Globus pallidus (tissue), 1 donor: Measurements from ENCODE around the gene GAGE13.
"Not testable (repeated sequence)": the region's sequence is repeated elsewhere in the genome, so short reads cannot be mapped to it uniquely, and the experiment has no call there.

Experiments used
- DNase-seq: peaks from one replicate; pipeline ENCODE4 v3.0.0-alpha.2; 2015; ENCODE audit warnings: low spot score

The GAGE13 gene, protein sequence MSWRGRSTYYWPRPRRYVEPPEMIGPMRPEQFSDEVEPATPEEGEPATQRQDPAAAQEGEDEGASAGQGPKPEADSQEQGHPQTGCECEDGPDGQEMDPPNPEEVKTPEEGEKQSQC

DNA sequence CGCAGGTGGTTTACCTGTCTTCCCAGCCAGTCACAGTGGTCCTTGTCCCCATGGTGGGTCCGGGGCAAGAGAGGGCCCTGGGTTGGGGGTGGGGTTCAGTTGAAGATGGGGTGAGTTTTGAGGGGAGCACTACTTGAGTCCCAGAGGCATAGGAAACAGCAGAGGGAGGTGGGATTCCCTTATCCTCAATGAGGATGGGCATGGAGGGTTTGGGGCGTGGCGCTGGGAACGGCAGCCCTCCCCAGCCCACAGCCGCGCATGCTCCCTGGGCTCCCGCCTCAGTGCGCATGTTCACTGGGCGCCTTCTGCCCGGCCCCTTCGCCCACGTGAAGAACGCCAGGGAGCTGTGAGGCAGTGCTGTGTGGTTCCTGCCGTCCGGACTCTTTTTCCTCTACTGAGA is at the start of gene GAGE13:
Gene GAGE13 (plus strand): TSS at position 301 of the 400 bp plus-strand sequence. CDS start 1,156 bp downstream, outside the sequence.
- DNase-seq = not testable (repeated sequence)

DNA sequence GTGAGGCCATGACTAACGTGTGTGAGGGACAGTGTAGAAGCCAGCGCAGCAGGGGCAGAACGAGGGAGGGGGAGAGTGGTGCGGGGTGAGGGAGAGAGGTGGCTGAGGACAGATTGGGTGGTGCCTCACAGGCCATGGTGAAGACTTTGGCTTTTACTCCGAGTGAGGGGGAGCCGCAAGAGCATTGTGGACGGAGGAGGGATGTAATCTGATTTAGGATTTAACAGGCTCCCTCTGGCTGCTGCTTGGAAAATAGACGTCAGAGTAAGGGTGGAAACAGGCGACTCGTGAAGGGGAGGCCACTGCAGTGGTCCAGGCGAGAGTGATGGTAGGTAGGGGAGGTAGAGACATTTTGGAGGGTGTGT is 48.8 kb upstream of the GAGE13 start:
- DNase-seq = no peak

DNA sequence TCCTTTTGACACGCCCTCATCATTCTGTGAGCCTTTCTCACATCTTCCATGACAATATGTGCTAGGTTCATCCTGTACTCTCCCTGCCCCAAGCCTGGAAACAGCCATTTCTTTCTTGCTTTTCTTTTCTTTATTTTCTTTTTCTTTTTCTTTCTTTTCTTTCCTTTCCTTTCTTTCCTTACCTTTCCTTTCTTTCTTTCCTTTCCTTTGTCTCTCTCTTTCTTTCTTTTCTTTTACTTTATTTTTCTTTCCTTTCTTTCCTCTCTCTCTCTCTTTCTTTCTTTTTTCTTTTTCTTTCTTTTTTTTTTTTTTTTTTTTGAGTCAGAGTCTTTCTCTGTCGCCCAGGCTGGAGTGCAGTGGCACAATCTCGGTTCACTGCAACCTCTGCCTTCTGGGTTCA is 47.2 kb upstream of the GAGE13 start:
- DNase-seq = no peak

DNA sequence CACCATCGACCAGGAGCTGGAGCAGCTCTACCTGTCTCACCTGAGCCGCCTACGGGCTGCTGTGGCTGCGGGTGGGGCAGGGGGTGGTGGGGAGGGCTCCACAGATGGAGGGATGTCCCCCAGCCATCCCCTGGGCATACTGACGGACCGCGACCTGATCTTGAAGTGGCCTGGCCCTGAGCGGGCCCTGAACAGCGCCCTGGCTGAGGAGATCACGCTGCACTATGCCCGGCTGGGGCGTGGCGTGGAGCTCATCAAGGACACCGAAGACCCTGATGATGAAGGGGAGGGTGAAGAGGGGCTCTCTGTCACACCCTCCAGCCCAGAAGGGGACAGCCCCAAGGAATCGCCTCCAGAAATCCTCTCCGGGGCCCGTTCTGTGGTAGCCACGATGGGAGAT is 45.2 kb upstream of the GAGE13 start:
- no peak for DNase-seq

DNA sequence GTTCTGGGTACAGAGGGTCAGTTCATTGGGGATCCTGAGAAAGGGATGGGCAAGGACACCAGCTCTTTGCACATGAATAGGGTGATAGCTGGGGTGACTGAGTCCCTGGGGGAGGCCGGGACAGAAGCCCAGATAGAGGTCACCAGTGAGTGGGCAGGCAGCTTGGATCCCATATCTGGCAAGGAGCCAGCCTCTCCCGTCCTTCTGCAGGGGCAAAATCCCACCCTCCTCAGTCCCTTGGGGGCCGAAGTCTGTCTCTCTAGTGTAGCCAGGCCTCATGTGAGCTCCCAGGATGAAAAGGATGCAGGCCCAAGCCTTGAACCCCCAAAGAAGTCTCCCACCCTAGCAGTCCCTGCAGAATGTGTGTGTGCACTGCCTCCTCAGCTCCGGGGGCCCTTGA is 44.8 kb upstream of the GAGE13 start:
- no peak for DNase-seq

DNA sequence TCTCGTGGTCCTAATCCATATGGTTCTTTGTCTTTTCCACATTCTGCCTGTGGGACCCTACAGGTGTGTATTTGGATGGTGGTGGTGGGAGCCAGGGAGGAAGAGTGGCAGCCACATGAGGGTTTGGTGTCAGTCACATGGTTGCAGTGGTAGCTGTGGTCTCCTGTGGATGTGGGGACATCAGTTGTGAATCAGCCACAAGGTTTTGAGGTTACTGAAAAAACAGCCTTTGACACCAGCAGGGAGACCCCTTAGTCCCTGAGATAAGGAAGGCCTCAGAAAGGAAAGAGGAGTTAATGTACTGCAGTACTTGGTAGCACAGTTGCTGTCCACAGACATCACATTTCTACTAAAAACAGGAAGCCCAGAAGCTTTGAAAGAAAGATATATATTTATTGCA is 43.7 kb upstream of the GAGE13 start:
- no peak for DNase-seq

DNA sequence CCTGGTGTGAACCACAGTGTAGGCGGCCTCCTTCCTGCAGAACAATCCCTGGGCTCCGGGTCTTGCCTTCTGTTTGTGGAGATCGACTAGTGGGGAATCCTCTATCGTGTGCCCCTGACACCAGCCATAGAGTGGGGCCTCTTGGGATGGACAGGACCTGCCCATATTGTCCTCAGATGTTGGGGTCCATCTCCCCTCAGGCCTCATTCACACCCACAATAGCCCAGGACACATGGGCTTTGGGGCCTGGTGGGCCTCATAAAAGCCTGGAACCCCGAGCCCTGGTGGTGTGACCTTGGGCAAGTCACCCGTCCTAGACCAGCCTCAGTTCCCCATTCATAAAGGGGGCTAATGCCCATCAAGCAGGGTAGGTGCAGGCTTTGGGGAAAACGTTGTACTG is 41.2 kb upstream of the GAGE13 start:
- no peak for DNase-seq

DNA sequence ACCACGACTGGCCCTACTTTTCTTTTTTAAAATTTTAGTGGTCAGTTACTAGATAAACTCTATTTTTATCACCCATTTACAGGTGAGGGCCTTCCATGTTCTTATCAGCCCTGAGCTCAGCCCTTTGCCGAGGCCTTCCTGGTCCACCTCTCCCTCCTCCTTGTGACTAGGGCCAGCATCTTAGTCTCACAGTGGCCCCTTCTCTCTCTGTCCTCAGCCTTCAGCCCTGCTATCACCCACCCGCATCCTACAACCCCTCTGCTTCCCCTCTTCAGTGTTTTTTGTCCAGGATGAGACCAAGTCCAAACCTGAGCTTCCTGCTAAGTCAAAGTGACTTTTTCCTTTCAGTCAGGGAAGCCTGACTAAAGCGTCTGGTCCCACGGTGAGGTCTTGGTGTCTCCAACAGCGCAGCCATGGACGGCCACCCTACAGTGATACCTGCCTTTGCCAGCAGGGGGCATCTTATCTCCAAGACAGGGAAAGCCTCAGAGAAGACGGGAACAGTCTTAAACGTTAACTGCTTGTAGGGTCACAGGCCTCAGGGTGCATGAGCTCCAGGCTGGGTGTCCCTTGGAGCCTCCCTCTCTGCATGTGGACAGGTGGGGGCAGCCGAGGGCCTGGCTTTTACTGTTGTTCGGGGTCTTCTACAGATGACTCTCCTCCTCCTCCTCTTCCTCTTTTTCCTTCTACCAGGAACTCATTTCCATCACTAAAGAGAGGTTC is 39.6 kb upstream of the GAGE13 start:
- peak; percentile 22 for DNase-seq

DNA sequence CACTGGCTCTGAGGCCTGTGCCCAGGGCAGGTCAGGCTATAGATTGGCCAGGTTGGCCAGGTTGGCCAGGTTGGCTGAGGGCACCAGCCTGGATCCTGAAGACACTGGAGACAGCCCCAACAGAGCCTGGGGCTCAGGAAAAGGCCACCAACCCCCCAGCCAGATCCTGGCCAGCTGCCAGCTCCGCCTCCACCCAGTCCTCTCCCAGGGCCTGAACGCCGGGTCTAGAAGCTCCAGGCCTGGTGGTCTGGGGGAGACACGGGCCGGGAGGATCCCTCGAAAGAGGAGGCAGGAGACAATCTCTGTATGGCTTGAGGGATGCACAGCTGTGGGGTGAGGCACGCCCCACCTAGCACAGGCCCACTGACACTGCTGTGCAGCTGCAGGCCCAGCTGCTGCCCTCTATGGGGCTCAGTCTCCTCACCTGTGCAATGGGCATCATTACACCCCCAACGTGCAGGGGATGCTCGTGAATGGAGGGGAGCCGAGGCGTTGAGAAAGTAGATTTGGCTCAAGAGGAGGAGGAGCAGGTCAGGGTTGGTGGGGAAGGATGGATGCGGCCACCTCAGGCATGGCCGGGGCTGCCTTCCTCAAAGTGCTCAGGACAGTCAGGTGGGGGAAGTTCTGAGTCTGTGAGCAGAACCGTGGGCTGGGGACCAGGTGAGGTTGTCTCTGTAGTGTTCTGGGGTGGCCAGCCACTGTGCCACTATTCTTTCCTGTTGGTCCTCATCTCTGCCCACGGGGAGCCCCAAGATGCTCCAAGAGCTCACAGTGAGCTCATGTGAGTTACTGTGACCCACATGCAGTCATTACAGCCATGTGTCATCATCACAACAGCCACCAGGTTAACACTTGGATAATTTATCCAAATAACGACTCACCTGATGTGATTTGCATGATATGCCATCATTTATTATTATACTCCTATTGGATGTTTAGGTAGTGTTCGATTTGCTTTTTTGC is 38.7 kb upstream of the GAGE13 start:
- DNase-seq = no peak

DNA sequence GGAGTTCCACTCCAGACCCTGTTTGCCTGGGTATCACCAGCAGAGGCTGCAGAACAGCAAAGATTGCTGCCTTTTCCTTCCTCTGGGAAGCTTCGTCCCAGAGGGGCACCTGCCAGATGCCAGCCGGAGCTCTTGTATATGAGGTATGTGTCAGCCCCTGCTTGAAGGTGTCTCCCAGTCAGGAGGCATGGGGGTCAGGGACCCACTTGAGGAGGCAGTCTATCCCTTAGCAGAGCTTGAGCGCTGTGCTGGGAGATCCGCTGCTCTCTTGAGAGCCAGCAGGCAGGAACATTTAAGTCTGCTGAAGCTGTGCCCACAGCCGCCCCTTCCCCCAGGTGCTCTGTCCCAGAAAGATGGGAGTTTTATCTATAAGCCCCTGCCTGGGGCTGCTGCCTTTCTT is 32.1 kb upstream of the GAGE13 start:
- DNase-seq = not testable (repeated sequence)

DNA sequence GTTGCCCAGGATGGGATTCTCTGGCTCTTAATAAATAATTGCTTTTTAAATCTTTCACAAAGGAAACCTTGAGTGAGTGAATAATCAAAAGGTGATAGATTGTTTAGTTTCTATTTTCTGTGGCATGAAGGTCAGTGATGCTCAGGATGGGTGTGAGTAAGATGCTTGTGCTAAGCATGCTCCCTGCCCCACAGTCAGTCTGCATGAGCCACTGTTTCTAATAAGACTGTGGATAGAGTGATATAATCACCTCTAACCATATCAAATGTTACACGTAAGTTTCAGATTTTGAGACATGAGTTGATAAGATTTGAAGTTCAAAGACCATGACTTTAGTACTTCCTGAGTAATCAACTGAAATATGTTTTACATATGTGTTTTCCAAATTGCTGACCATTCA is 30.7 kb upstream of the GAGE13 start:
- no peak for DNase-seq

DNA sequence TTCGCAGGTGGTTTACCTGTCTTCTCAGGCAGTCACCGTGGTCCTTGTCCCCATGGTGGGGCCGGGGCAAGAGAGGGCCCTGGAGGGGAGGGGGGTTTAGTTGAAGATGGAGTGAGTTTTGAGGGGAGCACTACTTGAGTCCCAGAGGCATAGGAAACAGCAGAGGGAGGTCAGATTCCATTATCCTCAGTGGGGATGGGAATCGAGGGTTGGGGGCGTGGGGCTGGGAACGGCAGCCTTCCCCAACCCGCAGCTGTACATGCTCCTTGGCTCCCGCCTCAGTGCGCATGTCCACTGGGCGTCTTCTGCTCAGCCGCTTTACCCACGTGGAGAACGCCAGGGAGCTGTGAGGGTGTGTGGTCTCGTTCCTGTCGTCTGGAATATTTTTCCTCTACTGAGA is 28.0 kb upstream of the GAGE13 start, which contains the start of gene GAGE10:
Gene GAGE10 (plus strand): TSS at position 301 of the 400 bp plus-strand sequence. CDS start 1,214 bp downstream, outside the sequence.
- no peak for DNase-seq

DNA sequence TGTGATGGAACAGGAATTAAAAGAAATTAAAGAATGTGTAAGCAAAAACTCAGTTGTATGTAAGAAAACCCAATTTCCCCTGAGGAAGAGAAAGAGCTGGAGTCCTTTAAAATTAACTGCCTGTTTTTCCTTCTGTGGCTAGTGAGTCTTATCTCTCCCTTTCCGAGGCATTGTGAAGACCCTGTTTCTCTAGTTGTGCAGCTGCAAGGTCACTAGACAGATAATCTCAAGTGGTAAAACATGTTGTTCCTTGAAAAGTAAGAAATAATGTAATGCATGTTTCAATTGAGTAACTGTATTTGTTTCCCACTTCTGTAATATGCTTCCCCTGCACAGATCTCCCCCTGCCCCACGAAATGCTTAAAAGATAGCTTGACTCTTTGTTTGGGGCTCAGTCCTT is 23.6 kb upstream of the GAGE13 start:
- not testable (repeated sequence) for DNase-seq

DNA sequence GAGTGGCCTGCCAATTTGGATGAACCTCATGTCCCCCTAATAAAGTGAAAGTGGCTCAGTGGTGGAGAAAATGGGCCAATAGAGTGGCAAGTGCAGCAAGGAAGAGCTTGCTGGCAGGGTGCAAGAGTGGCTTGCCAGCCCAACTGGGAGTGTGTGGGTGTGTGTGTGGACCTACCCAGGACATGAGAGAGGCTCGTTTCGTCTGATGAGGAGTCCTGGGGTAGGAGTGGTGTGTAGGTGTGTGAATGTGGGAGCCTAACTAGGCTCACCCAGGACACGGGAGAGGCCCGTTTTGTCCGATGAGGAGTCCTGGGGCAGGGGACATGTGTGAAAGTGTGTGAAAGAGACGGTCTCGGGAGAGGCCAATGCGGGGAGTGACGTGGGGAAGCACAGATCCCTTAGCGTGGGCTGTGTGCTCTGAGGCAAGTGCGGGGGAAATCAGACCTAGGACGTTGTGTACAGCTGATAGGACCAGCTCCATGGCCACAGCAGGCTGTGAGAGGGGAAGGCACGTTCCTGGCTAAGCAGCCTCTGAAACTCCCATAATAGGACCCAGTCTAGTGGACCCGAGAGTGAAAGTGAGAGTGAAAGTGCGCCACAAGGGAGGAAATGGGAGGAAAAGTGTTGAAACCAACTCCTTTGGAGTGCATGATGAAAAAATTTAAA is 22.6 kb upstream of the GAGE13 start:
- DNase-seq = peak; percentile 8

DNA sequence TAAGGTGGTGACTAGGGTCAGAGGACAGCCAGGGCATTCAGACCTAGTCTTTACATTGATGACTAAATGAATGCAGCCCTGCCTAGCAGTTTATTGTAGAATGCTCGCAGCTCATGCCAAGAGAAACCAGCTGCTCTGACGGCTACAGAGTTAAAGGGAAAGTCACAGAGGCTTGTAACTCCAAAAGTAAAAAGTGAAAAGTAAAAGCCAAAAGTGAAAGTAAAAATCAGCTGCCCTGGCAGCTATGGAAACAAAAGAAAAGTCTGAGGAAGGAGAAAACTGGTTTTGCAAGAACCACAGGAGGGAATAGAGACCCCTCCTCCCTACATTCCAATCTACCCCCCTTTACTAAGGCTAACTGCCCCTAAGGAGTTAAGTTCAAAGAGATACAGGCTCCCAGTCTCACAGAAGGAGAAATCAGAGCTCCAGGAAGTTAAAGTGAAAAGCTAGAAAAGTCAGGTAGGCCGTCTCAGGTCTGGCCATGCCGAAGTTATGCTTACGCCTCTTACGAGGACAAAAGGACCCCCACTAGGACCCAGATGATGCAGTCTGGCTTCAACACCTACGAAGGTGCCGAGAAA is 21.9 kb upstream of the GAGE13 start:
- DNase-seq = peak; percentile 3

DNA sequence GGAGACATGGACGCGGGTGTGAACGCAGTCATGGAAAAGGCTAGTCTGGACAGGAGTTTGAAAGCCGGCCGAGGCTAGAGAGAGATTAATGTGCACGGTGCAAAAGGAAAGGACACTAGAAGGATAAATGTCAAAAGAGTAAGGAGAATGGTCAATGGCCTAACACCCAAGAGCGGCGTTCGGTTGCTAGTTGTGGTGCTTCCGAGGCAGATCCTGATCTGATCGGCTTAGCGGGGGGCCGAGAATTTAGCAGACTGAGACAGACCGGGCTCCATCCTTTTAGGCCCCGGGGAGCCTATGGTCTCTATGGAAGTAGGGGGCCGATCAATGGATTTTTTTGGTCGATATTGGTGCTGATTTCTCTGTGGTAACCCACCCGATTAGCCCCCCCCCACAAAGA is 21.0 kb upstream of the GAGE13 start:
- no peak for DNase-seq

DNA sequence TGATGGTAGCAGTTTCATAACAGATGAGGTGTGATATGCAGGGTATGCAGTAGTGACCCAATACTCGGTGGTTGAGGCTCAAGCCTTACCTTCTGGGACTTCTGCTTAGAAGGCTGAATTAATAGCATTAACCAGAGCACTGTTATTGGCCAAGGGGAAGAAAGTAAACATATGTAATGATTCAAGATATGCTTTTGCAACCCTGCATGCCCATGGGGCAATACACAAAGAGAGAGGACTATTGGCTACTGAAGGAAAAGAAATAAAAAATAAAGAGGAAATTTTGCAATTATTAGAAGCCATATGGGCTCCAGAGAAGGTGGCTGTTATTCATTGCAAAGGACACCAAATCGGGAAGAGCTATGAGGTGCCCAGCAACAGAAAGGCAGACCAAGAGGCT is 19.2 kb upstream of the GAGE13 start:
- DNase-seq = no peak

DNA sequence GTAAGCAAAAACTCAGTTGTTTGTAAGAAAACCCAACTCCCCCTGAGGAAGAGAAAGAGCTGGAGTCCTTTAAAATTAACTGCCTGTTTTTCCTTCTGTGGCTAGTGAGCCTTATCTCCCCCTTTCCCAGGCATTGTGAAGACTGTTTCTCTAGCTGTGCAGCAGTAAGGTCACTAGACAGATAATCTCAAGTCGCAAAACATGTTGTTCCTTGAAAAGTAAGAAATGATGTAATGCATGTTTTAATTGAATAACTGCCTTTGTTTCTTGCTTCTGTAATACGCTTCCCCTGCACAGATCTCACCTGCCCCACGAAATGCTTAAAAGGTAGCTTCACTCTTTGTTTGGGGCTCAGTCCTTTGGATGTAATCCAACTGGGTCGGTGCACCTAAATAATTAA is 15.3 kb upstream of the GAGE13 start:
- no peak for DNase-seq

DNA sequence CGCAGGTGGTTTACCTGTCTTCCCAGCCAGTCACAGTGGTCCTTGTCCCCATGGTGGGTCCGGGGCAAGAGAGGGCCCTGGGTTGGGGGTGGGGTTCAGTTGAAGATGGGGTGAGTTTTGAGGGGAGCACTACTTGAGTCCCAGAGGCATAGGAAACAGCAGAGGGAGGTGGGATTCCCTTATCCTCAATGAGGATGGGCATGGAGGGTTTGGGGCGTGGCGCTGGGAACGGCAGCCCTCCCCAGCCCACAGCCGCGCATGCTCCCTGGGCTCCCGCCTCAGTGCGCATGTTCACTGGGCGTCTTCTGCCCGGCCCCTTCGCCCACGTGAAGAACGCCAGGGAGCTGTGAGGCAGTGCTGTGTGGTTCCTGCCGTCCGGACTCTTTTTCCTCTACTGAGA is 9.6 kb upstream of the GAGE13 start, which contains the start of gene GAGE12J:
Gene GAGE12J (plus strand): TSS at position 301 of the 400 bp plus-strand sequence. CDS start 1,157 bp downstream, outside the sequence.
- not testable (repeated sequence) for DNase-seq

DNA sequence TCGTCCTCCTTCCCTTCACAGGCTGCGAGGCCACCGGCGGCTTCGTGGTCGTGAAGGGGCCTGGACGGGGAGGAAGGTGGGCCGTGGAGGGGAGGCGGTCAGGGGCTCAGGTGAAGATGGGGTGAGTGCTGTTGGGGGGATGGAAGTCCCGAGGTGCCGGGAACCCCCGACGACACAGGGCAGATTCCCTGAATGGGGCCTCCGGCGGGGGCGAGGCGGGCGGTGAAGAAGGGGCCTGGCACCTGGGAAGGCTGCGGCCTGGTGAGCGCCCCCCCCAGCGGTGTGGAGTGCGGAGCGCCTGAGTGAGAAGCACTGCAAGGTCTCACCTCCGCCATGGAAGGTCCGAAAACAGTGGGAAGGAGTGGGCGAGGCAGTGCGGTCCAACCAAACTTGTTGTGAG is 9.1 kb upstream of the GAGE13 start:
- not testable (repeated sequence) for DNase-seq

DNA sequence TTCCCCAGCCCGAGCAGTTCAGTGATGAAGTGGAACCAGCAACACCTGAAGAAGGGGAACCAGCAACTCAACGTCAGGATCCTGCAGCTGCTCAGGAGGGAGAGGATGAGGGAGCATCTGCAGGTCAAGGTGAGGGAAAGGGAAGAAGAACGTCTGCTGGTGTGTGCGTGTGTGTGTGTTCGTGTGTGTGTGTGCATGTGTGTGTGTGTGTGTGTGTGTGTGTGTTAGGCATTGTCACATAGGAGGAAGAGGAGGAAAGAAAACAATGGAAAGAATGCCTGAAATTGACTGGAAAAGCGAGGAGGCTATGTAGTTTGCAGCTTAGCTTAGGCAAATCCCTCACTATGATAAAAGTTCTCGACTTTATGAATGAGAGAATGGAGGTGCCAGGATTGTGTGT is 7.6 kb upstream of the GAGE13 start:
- DNase-seq = not testable (repeated sequence)

DNA sequence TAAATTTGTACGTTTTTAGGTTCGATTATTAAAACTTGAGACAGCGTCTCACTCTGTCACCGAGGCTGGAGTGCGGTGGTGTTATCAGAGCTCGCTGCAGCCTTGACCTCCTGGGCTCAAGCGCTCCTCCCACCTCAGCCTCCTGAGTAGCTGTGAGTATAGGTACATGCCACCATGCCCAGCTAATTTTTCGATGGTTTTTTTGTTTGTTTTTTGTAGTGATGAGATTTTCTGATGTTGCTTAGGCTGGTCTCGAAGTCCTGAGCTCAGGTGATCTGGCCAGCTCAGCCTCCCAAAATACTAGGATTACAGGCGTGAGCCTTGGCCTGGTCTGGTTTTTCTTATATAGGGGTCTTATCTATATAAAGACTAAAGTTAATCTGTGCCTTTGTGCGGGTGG is 961 bp upstream of the GAGE13 start:
- not testable (repeated sequence) for DNase-seq
